Astrocyte of the hippocampus (primary cell): ENCODE results near the gene MLXIP.
"Not testable (repeated sequence)": the region's sequence is repeated elsewhere in the genome, so short reads cannot be mapped to it uniquely, and the experiment has no call there.

ENCODE experiments used
- DNase-seq: peaks from one replicate; pipeline ENCODE4 v3.0.0; 2011; ENCODE audit warnings: low read depth, low spot score

MLXIP gene

GRCh38 chr12:122054842-122055520, 23.6 kb upstream of the MLXIP start:
- no peak for DNase-seq

DNA sequence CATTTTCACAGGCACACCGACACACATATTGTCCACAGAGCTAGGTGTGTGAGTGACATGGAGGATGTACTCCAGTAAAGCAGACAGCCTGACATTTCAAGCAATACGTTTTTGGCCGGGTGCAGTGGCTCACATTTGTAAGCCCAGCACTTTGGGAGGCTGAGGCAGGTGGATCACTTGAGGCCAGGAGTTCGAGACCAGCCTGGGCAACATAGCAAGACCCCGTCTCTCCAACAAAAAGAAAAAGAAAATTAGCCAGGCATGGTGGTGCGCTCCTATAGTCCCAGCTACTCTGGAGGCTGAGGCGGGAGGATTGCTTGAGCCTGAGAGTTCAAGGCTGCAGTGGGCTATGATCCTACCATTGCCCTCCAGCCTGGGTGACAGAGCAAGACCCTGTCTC, 22.1 kb upstream of the MLXIP start:
- DNase-seq = not testable (repeated sequence)

- no peak for DNase-seq
Observed at GRCh38 chr12:122057007-122057735, 21.4 kb upstream of the MLXIP start.

DNA sequence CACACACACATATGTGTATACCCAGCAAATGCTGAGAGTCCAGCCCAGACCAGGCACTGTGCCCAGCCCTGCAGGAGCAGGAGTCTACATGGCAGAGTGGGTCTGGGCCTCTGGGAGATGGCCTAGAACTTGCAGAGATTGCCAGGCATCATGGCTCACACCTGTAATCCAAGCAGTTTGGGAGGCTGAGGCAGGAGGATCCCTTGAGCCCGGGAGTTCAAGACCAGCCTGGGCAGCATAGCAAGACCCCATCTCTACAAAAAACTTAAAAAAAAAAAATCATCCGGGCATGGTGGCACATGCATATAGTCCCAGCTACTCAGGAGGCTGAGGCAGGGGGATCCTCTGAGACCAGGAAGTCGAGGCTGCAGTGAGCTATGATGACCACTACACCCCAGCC, 20.8 kb upstream of the MLXIP start:
- no peak for DNase-seq

- no peak for DNase-seq
Observed at GRCh38 chr12:122058549-122059149, 19.9 kb upstream of the MLXIP start.

- no peak for DNase-seq
Observed at GRCh38 chr12:122059203-122059960, 19.2 kb upstream of the MLXIP start.

- DNase-seq = no peak
Observed at GRCh38 chr12:122060081-122060501, 18.5 kb upstream of the MLXIP start.

DNA sequence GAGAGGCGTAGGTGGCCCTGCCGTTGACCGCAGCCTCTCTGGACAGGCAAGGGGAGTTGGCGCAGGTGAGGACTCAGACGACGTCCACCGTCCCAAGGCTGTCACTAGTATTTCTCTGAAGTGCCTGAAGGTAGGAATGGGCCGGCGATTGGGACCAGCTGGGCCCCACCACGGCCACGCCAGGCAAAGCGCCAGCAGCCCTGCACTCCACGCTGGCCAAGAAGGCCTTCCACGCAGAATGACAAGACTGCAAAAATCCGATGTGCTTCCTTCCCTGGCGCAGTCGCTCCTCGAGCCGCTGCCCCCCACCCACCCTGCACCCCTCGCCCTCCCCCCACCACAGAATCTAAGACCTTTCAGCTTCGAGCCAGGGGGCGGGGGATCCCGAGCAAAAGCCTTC, 17.3 kb upstream of the MLXIP start:
- DNase-seq = no peak

- peak; percentile 64 for DNase-seq
Observed at GRCh38 chr12:122062832-122063693, 15.5 kb upstream of the MLXIP start.

DNA sequence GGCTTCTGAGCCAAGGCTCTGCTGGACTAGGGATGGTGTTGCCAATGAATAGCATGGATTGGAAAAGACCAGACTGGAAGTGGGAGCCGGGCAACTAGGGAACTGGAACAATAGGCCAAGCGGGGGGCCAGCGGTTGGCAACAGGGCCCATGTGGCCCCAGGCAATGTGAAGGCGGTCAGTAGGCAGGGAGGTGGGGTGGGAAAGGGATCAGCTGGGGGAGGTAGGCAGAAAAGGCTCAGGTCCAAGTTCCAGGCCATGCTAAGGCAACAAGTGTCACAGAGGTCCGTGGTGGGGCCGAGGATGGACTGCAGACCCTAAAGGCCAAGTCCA, 14.9 kb upstream of the MLXIP start:
- DNase-seq = no peak

DNA sequence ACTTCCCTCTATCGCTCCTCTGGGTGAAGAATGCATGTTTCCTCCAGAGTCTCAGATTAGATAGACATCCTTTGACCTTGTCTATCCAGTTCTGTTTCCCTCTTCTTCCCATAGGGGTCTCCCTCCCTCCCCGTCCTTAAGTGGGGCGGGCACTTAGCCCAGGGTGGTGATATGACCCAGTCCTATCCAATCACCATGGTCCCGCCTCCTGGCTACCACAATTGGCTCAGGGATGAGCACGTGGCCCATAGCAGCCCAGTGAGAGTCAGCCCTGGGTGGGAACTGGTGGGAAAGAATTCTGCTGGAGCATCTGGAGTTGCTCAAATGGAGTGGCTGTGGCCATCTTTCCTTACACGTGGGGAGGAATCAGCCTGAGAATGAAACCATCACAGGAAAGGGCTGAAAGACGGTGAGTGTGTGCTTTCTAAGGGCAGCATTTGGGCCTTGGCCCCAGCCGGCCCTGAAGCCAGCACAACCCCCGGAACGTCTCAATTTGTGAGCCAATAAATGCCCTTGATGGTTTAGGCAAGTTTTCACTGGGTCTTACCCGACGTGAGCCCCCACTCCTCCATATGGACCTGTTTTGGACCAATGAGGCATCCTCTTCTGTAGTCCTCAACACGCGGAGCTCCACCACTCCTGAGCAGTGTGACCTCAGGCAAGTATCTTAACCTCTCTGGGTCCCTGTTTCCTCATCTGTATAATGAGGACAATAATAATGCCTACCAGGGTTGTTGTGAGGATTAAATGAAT, 14.4 kb upstream of the MLXIP start:
- DNase-seq = peak; percentile 73

GRCh38 chr12:122064780-122065588, 13.6 kb upstream of the MLXIP start:
- DNase-seq = peak; percentile 76

DNA sequence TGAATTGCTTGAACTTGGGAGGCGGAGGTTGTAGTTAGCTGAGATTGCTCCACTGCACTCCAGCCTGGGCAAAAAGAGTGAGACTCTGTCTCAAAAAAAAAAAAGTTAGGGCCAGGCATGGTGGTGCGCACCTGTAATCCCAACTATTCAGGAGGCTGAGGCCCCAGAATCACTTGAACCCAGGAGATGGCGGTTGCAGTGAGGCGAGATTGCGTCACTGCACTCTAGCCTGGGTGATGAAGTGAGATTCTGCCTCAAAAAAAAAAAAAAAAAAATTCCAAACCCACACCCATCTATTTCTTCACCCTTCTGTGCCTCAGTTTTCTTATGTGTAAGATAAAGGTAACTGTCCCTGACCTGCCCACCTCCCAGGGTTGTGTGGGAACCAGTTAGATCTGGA, 11.0 kb upstream of the MLXIP start:
- no peak for DNase-seq

GRCh38 chr12:122067966-122068365, 10.6 kb upstream of the MLXIP start:
- DNase-seq = peak; percentile 85

GRCh38 chr12:122072031-122072970, 6.3 kb upstream of the MLXIP start:
- DNase-seq = peak; percentile 94

DNA sequence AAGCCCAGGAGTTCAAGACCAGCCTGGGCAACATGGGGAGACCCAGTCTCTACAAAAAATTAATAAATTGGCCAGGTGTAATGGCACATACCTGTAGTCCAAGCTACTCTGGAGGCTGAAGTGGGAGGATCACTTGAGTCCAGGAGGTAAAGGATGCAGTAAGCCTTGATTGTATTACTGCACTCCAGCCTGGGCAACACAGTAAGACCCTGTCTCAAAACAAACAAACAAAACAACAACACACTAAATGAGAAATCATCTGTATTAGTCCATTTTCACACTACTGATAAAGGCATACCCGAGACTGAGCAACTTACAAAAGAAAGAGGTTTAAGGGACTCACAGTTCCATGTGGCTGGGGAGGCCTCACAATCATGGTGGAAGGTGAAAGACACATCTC, 4.7 kb upstream of the MLXIP start:
- DNase-seq = no peak

- DNase-seq = no peak
Observed at GRCh38 chr12:122076743-122077495, 1.6 kb upstream of the MLXIP start.

- DNase-seq = no peak
Observed at GRCh38 chr12:122079033-122079531, 526 bp downstream of the MLXIP start.
